Stimulated activated CD4-positive, alpha-beta T cell treated with anti-CD3 and anti-CD28 coated beads, Interleukin-4, amount 100 ng/mL, for 24 hours (primary cell): ENCODE measurements around the gene CTNND2.

Source experiments
- DNase-seq: peaks from one replicate; pipeline ENCODE4 v3.0.0-alpha.2; 2020

The CTNND2 gene

GRCh38 chr5:11760934-11761603, 143.2 kb downstream of the CTNND2 start:
- DNase-seq = no peak

- DNase-seq = no peak
Measured at GRCh38 chr5:11758321-11758720, 145.9 kb downstream of the CTNND2 start.

GRCh38 chr5:11757661-11758060, 146.6 kb downstream of the CTNND2 start:
- no peak for DNase-seq

GRCh38 chr5:11737010-11737409, 167.2 kb downstream of the CTNND2 start:
- DNase-seq = no peak

GRCh38 chr5:11734369-11734768, 169.9 kb downstream of the CTNND2 start:
- DNase-seq = no peak

GRCh38 chr5:11733840-11734192, 170.4 kb downstream of the CTNND2 start:
- DNase-seq = no peak

GRCh38 chr5:11733185-11733839, 170.9 kb downstream of the CTNND2 start:
- no peak for DNase-seq

GRCh38 chr5:11724940-11725339, 179.3 kb downstream of the CTNND2 start:
- DNase-seq = no peak

GRCh38 chr5:11719888-11720481, 184.3 kb downstream of the CTNND2 start:
- peak; percentile 4 for DNase-seq

- DNase-seq = no peak
Measured at GRCh38 chr5:11715461-11716196, 188.6 kb downstream of the CTNND2 start.

GRCh38 chr5:11711932-11712331, 192.3 kb downstream of the CTNND2 start:
- no peak for DNase-seq

- DNase-seq = no peak
Measured at GRCh38 chr5:11709021-11709420, 195.2 kb downstream of the CTNND2 start.

GRCh38 chr5:11704916-11705315, 199.3 kb downstream of the CTNND2 start:
- no peak for DNase-seq

- DNase-seq = no peak
Measured at GRCh38 chr5:11700391-11700790, 203.9 kb downstream of the CTNND2 start.

- no peak for DNase-seq
Measured at GRCh38 chr5:11692636-11693035, 211.6 kb downstream of the CTNND2 start.

- no peak for DNase-seq
Measured at GRCh38 chr5:11687498-11687897, 216.7 kb downstream of the CTNND2 start.

- DNase-seq = no peak
Measured at GRCh38 chr5:11684607-11685006, 219.6 kb downstream of the CTNND2 start.

GRCh38 chr5:11683666-11684065, 220.6 kb downstream of the CTNND2 start:
- DNase-seq = no peak

- no peak for DNase-seq
Measured at GRCh38 chr5:11681796-11682195, 222.4 kb downstream of the CTNND2 start.

GRCh38 chr5:11679676-11680075, 224.6 kb downstream of the CTNND2 start:
- no peak for DNase-seq

- DNase-seq = no peak
Measured at GRCh38 chr5:11675184-11675583, 229.1 kb downstream of the CTNND2 start.

- no peak for DNase-seq
Measured at GRCh38 chr5:11672385-11673085, 231.7 kb downstream of the CTNND2 start.

- DNase-seq = no peak
Measured at GRCh38 chr5:11658376-11658775, 245.9 kb downstream of the CTNND2 start.
